Hepatocyte (in vitro differentiated cells): ENCODE measurements around the gene PIK3R4.

Experiments used
- CTCF ChIP-seq: fragments of 200-600 bp; sonication (generic); IDR thresholded peaks from 2 replicates; pipeline ENCODE4 v1.5.1; 2016; ENCODE audit warnings: antibody characterized with exemption, mild to moderate bottlenecking; ENCODE audit not compliant: poor library complexity
- EZH2 ChIP-seq: fragments of 200-600 bp; sonication (generic); IDR thresholded peaks from 2 replicates; pipeline ENCODE4 v1.6.1; 2016; ENCODE audit warnings: antibody characterized with exemption, mild to moderate bottlenecking, borderline replicate concordance
- EZH2phosphoT487 ChIP-seq: fragments of 200-600 bp; sonication (generic); IDR thresholded peaks from one replicate; pipeline ENCODE4 v1.6.1; 2018; ENCODE audit warnings: antibody characterized with exemption, mild to moderate bottlenecking, low read depth, moderate library complexity; ENCODE audit not compliant: unreplicated experiment, severe bottlenecking

GRCh38 chr3:130779031-130779430, 32.4 kb upstream of the PIK3R4 start:
- TF ChIP-seq EZH2 (no peak), CTCF (no peak), EZH2phosphoT487 (no peak)
